Coronary artery (tissue), 2 donors: ENCODE data around the gene KRTAP10-9.
"Not testable (repeated sequence)": the region's sequence is repeated elsewhere in the genome, so short reads cannot be mapped to it uniquely, and the experiment has no call there.

ENCODE experiments used
- DNase-seq: peaks from one replicate; pipeline ENCODE4 v3.0.0-alpha.2; 2017; ENCODE audit warnings: low spot score
- H3K27ac ChIP-seq, 2 donors: fragments of 200-600 bp; sonication (generic); one replicate each; pipeline ENCODE4 v1.5.1; 2016 to 2019
- H3K4me3 ChIP-seq: fragments of 200-600 bp; sonication (generic); 2 replicates; pipeline ENCODE4 v1.5.1; 2016; ENCODE audit warnings: mild to moderate bottlenecking, moderate library complexity
- CTCF ChIP-seq: fragments of 200-600 bp; sonication (generic); IDR thresholded peaks from one replicate; pipeline ENCODE4 v1.5.1; 2019; ENCODE audit warnings: antibody characterized with exemption

Gene KRTAP10-9

DNA sequence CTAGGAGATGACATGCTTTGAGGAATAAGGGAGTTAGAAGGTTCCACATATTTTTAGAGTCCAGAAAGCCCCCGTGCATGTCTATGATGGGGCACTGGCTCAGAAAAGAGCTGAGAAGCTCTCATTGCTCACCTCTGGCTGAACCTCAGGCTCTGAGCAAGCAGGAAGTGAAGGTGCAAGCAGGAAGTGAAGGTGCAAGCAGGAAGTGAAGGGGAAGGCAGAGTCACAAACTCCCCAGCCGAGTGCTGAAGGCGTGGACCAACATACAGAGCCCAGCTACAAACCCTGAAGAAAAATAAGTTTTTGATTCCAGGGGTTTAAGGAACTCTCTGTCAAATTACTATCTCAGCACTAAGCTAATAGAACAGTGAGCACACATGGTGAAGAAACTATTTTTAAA lies 8.0 kb upstream of the KRTAP10-9 start:
- Histone ChIP-seq H3K4me3 (no peak overlapping the region), H3K27ac (no peak overlapping the region)
- TF ChIP-seq CTCF = no peak
- DNase-seq = no peak

DNA sequence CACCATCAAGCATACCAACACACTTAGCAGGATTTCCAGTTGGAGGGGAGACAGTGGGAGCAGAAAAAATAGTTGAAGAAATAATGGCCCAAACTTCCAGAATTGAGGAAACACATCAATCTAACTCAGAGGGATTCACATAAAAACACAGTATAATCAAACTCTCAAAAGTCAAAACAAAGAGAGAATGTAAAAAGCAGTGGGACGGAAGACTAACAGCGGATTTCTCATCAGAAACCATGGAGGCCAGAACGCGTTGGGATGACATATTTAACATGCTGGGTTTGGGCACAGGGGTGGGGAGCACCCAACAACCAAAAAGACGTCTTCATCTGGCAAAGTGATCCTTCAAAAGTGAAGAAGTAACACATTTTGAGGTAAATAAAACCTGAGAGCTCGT lies 7.0 kb upstream of the KRTAP10-9 start:
- no peak for DNase-seq
- no peak for TF ChIP-seq CTCF
- no peak overlapping the region for H3K27ac ChIP-seq
- H3K4me3 ChIP-seq = no peak overlapping the region

GRCh38 chr21:44623575-44623974 lies 3.3 kb upstream of the KRTAP10-9 start:
- Histone ChIP-seq H3K4me3 (no peak overlapping the region), H3K27ac (no peak overlapping the region)
- DNase-seq = no peak
- TF ChIP-seq CTCF = no peak

DNA sequence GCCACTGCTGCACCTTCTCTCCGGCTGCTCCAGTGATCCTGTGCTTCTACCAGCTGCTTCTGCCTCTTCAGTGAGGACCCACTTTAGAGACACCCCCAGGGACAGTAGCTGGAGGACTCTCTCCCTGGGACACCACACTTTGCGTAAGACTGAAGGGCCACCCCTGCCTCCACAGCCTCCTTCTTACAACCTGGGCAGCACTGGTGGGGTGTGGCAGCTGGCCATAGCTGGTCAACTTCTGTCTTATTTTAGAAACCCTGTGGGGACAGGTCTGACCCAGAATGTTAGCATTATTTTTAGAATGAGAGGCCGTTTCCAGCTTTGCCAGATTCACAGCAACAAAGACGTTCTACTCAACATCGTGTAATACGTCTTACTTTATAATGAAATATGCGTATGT lies 1.1 kb upstream of the KRTAP10-9 start:
- DNase-seq = peak; percentile 46
- H3K27ac ChIP-seq = no peak overlapping the region
- no peak for TF ChIP-seq CTCF
- H3K4me3 ChIP-seq = no peak overlapping the region

DNA sequence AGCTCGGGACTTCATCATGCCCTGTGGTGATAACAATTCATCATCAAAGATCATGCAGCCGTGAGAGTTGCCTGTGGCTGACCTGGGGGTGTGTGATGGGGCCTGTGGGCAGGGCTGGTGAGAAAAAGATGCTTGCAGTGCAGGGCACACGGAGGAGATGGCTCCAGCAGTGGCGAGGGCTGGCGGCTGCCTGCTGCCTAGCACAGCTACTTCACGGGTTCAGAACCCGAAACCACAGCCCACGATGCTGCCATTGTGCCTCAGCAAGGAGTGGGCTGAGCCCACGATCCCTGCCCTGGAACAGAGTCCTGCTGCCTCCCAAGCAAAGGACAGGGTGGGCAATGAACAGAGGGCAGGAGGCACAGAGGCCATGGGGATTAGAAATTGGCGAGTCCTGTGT lies 631 bp upstream of the KRTAP10-9 start:
- Histone ChIP-seq H3K4me3 (no peak overlapping the region), H3K27ac (no peak overlapping the region)
- DNase-seq = peak; percentile 35
- no peak for TF ChIP-seq CTCF

- not testable (repeated sequence) for H3K27ac ChIP-seq, H3K4me3 ChIP-seq
- DNase-seq = peak; percentile 43
Measured at GRCh38 chr21:44627181-44627822, 409 bp downstream of the KRTAP10-9 start.

DNA sequence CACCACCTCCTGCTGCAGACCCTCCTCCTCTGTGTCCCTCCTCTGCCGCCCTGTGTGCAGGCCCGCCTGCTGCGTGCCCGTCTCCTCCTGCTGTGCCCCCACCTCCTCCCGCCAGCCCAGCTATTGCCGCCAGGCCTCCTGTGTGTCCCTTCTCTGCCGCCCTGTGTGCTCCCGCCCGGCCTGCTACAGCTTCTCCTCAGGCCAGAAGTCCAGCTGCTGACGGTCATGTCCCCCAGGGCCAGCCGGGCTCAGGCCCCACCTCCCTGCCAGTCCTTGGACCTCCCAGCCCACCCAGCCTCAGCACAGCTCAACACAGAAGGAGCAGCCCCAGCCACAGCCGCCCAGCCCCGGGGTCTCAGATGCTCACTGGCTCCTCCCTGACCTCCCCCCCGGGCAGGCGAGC lies 939 bp downstream of the KRTAP10-9 start:
- H3K27ac ChIP-seq, H3K4me3 ChIP-seq, DNase-seq: not testable (repeated sequence)

GRCh38 chr21:44628707-44629391 lies 2.0 kb downstream of the KRTAP10-9 start:
- no peak for TF ChIP-seq CTCF

More at GRCh38 chr21:44628707-44629391, 2.0 kb downstream of the KRTAP10-9 start:
- H3K27ac ChIP-seq = no peak overlapping the region
- peak; percentile 69 for DNase-seq
- H3K4me3 ChIP-seq = no peak overlapping the region
